HG03575 (cell line): ENCODE results near the gene MET.
"Not testable (repeated sequence)": the region's sequence is repeated elsewhere in the genome, so short reads cannot be mapped to it uniquely, and the experiment has no call there.

Experiments
- ATAC-seq: cut with Tn5 transposase; IDR thresholded peaks from one replicate; pipeline ENCODE4 v1.9.1; 2021; ENCODE audit not compliant: unreplicated experiment, insufficient number of reproducible peaks, low FRiP score; ENCODE audit errors: extremely low read depth

Gene MET

DNA sequence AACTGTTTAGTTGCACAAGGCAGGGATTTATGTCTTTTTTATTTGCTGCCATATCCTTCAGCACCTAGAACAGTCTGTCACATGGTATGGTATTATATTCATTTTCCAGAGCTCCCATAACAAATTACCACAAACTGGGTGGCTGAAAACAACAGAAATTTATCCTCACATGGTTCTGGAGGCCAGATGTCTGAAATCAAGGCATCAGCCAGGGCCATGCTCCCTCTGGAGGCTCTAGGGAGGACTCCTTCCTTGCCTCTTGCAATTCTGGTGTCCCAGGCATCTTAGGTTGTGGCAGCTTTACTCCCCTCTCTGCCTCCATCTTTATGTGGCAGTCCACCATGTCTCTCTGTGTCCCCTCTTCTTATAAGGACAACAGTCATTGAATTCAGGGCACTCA is 43.1 kb downstream of the MET start:
- no peak for ATAC-seq

DNA sequence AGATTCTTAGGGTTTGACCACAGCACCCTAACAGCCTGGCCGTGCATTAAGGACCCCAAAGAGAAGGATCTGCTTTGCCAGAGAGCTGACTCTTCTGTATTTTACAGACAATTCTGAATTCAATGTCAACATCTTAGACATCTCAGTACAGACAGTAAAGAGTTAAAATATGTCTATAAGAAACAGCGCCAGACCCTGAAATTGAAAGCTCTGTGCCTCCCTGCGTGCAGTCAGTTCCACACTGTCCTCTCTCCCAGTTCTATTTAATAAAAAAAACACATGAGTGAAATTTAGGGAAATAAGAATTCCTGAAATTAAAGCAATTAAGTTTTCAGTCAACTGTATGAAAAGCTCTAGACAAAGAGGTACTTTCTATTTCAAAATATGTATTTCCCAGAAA is 45.1 kb downstream of the MET start:
- ATAC-seq = no peak

DNA sequence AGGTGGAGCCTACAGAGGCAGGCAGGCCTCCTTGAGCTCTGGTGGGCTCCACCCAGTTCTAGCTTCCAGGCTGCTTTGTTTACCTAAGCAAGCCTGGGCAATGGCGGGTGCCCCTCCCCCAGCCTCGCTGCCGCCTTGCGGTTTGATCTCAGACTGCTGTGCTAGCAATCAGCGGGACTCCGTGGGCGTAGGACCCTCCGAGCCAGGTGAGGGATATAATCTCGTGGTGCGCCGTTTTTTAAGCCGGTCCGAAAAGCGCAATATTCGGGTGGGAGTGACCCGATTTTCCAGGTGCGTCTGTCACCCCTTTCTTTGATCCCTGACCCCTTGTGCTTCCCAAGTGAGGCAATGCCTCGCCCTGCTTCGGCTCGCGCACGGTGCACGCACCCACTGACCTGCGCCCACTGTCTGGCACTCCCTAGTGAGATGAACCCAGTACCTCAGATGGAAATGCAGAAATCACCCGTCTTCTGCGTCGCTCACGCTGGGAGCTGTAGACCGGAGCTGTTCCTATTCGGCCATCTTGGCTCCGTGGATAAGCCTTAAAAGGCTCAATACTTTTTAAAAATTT is 52.0 kb downstream of the MET start:
- ATAC-seq = not testable (repeated sequence)

DNA sequence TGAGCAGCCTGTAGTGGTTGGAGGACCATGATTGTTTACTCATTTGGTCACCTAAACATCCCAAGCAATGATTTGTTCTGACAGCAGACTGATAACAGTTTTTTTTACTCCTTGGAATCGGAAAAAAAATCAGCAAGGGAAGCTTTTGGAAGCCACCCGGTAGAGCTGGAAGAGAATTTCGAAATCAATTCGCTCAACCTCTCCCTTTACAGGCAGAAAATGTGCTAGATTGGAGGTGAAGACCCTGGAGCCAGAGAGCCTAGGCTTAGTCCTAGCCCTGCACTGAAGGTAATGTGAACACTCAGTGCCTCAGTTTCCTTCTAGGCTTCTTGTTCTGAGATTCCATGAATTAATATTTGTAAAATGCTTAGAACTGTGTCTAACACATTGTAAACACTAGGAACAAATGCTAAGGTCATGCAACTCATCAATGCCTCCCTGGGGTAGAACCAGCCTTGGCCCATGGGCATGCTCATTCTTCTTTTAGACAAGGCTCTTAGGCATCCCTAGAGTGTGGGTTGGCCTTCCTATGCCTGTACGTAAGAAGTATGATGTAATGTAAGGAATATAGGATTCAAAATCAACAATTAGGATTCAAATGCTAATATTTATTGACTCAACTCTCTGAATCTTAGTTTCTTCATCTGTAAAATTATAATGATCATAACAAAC is 52.7 kb downstream of the MET start:
- ATAC-seq = no peak

DNA sequence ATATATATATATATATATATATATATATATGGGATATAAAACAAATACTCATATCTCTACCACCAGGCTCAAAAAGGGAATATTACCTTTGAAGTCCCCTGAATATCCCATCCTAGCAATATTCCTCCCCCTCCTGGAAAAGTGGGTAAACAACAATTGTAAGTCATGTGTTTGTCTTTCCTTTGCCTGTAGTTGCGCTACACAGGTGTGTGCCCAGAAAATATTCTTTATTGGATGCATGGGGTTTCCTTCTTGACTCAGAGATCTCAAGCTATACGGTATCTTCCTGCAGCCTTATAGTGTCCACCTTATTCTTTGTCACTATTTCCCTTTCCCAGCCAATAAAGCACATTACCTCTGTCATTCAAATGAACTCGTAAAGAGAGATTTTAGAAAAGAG is 54.2 kb downstream of the MET start:
- no peak for ATAC-seq

DNA sequence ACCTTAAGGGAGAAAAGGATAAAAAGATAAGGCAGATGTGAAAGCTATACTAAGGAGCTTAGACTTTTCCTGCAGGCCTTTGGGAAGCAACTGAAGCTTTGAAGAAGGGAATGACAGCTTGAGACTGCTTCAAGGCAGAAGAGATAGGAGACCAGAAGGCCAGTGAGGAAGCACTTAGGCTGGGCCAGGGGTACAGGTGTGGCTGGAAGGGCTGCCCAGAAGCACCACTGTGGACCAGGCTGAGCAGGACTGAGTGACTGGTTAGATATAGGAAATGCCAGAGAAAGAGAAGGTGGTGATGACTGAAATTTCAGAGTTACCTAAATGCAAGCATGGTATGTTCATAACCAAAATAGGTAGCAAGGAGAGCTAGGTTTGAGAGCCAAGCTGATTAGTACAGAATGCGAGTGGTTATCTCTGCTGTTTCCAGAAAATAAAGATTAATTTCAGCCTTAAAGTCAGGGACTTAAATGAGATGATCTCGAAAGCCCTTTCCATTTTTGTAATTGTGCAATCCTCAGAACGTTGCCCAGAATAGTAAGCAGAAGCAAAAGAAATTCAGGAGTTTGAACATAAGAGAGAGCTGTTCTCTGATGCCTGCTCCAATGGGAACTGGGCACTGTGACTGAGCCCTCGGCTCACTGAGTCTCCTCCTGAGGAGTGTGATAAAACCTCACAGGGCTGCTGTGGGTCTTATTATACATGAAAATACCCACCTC is 54.9 kb downstream of the MET start:
- ATAC-seq = no peak

DNA sequence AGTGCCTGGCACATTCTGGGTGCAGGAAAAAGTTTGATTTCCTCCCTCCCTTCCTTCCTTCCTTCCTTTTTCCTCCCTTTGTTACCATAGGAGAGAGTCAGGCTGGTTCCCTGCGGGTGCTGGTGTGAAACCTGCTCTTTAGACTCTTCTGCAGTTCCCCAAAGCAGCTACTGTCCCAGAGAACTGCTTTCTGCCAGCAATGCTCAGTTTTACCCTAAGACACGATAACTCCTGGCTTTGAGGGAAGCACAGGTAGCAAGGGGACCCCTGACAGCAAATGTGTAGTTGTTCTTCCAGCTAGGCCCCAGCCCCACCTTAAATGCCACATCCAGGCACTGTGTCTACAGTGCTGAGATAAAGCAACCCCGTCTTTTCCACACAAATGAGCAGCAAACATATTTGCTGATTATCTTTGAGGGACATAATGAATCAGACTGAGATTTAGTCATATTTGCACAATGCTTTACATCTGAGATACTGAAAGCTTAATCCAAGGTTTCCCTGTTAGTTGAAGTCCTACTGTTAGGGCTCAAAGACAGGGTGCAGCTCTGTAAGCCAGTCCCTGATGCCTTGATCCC is 55.5 kb downstream of the MET start:
- ATAC-seq = no peak

DNA sequence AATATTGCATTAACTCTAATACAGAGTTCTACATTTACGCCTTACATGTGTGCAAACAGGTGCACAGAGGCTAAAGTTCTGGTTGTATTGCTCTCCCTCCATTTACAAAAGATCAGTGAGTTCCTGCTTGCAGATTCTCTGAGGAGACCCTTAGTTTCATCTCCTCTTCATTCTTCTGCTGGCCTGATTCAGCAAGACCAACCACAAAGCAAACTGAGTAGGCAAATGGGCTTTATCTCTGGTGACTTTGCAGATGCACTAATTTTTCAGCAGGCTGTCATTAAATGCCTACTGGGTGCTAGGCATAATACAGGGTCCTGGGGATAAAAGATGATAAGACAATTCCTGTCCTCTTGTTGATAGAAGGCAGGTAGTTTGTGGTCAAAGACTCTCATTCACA is 56.4 kb downstream of the MET start:
- ATAC-seq = no peak

DNA sequence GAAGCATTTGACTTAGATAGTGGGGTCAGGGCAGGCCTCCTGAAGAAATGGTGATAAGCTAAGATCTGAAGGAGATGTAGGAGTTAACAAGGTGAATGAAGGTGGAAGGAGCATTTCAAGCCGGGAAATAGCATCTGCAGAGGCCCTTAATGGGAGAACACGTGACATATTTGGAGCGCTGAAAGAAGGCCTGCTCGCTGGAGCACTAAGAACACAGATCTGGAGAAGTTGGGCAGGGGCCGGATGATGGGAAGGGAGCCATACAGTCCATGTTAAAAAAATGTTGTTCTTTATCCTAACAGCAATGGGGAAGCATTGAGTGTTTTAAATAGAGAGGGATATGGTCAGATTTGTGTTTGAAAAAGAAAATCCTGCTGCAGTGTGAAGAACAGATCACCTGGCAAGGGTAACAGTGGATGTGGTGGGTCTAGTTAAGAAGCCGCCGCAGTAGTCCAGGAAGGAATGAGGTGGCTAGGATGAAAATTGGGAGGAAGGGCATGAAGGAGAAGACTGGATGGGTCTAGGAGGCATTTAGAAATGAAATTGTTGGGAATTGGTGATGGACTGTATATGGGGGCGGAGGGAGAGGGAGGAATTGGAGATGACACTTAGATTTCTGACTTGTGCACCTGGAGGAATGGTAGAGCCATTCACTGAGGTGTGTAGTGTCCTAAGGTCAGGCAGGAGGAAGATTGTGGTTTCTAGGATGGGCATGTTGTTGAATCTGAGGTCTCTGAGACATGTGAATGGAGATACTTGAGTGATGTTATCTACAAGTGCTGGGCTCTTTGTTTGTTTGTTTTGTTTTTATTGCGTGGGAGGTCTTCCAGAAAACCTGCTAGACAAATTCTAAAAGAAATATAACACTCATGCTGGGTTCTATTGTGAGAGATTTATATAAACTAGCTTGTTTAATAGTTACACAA is 58.4 kb downstream of the MET start:
- ATAC-seq = no peak

DNA sequence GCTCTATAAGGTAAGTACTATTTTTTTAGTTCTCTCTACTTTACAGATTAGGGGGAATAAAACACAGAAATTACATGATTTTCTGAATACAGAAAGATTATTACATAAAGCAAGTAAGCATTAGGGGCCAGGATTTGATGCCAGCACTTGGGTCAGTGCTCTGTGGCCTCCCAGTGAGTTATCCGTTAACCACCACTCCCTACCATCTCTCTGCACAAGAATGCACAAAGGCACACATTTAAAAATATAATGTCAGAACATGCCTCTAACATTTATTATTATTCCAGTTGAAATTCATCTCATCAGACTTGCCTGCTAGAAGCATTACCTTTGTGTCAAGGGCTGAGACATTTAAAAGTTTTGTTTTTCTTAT is 59.0 kb downstream of the MET start:
- ATAC-seq = no peak

DNA sequence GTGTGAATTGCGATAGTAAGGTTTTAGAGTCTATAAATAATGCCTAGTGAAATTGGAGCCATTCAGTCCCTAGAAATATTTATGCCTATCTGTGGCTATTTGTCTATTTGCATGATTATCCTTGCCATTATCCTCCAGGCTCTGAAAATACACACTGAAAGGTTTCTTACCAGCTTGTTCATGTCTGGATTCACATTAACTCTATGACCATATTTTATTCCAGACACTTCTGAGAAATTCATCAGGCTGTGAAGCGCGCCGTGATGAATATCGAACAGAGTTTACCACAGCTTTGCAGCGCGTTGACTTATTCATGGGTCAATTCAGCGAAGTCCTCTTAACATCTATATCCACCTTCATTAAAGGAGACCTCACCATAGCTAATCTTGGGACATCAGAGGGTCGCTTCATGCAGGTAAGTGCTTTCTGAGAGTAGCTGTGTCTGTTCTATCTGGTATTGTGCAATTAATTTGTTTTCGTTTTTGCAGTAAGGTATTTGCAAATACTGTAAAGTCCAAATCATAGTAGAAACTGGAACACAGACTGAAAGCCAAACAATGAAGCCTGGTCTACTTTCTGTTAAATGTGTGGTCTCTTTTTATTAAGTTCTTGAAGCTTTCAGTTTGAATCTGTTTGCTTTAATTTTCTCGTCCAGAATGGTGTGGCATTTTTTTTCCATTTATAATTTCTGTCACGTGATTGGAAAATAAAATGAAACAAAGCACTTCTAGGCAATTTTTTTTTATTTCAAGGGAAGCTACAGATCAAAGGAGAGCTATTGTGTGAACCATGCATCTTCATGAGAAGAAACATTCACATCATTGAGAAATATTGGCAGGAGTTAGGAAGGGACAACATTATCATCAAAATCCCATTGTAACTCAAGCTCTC is 59.7 kb downstream of the MET start:
- no peak for ATAC-seq

DNA sequence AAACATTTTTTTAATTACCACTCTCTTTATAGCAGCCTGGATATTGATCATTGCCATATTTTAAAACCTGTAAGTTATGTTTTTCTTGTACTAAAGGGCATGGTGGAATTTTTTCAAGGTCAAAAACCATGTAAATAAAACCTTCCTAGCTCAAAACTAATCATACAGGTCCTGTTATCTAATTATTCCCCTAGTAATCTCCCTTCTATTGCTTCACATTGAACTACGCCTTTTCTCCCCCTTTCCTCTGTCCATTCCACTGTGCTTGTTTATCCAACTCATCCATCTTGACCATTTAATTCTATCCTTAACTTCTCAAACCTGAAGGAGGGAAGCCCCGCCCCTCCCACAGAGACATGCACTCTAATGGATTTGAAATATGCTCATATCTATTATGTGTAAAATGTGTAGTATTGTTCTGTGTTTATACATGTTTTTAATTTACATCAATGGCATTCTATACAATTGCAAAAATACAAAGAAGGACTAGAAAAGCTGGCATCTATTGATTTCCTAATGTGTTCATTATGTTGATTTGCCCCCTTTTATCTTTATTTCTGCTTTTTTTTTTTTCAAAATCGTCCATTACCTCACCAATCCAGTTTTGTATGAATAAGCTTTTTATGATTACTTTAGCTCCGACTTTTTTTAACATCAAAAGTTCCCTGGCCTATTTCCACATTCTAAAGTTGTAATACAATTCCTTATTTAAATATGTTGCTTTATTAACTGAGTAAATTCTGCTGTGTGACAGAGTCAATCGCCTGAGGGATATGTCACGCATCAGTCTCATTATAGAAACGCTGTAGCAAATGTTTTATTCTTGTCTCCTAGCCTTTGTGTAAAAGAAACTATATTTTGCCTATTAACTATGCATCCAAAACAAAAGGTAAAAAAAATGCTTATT is 61.0 kb downstream of the MET start:
- ATAC-seq = no peak

DNA sequence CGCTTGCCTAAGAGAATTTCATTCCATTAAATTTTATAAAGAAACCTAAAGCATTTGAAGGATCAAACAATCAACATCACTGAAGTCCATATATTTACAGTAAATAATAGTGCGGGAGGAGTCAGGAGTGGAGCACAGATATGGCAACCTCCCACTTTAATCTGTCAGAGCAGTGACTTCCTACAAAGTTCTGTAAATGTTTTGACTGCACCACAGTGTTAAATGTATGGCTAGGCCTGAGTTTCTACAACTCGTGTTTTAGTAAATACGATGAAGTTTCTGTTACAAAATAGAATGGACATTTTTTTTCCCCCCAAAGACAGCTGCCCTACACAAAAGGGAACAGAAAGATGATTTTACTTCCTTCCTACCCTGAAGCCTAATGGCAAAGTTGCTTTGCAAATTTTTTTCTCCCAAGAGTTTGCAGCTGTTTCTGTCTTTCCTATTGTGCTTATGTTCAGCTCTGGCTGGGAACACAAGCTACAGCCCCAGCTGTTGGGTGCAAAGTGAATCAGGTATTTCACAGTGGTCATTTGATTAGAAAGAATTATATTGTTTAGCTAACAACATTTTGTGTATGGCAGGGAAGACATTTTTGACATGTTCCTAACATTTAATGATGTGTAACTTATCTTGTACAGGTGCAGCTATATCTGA is 62.1 kb downstream of the MET start:
- no peak for ATAC-seq

DNA sequence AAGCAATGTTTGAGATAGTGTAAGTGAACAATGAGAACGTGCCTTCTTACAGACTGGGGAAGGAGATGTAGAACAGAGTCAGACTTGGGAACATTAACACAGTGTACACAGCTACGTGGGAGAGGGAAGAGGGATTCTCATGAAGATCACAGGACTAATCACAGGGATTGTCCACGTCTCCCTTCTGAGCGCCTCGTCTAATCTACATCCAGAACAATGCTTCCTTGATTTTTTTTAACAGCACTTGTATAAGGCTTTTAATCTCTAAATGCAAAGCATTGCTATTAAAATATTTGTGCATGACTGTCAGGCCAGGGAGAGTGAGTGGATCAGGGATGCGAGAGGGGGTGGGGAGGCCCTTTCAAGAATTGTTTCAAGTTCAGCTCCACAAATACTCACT is 62.7 kb downstream of the MET start:
- no peak for ATAC-seq

DNA sequence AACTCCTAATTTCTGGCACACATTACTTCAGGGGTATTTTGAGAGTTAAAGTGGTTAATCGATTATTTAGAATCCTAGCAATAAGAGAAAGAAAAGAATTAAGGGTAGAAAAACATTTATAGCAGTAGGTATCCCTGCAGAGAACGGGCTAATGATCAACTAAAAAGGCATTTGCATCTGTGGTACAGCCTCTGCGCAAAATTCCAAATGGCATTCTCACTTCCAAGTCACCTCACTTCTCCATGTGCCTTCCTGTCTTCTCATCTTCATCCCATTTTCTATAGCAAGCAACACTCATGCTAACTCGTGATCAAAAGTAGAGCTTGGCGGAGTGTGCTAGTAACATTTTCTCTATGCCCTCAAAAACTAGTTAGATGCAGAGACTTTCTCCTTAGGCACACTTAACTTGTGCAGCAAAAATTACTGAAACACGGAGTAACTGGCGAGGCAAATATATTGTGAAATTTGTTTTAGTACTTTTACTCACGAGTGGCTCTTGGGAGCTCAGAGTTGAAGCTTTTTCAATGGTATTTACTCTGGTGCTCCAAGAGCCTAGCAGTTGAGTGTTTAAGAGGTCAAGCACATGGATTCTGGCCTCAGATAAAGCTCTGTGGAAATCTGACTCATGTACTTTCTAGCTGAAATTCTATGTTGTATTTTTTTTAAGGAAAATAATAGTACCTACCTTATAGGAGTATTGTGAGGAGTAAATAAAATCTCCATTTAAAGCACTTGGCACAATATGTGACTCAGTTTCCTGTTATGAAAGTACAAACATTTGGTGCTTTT is 65.1 kb downstream of the MET start:
- no peak for ATAC-seq

DNA sequence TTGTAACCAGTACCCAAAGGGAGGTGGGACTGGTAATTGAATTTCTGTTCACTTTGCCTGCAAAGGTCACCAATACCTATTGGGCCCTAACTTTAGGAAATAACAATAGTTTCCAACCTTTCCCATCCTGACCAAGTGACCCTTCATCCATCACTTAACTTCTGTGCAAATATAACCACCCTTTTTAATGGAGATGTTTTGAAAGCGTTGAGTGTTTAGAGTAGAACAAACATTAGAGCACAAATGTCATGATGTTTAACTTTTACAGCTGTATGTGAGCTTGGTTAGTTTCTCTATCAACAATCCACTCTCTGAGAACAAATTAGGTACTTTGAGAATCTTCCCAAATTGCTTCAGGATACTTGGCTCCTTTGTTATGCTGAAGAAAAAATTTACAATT is 66.4 kb downstream of the MET start:
- no peak for ATAC-seq
